Progenitor cell of endocrine pancreas (in vitro differentiated cells): Measurements from ENCODE around the gene FAM156B. TPM values are rescaled to one million over a fixed set of nuclear protein-coding genes. Genes with fewer than 3 reads are reported as not detected.
"Not testable (repeated sequence)": the region's sequence is repeated elsewhere in the genome, so short reads cannot be mapped to it uniquely, and the experiment has no call there.

ENCODE experiments used
- DNase-seq: peaks from one replicate; pipeline ENCODE4 v3.0.0; 2021; ENCODE audit warnings: low spot score; ENCODE audit not compliant: unreplicated experiment
- H3K27ac Mint-ChIP-seq: 2 replicates; pipeline ENCODE4 v1.8.0; 2021; ENCODE audit warnings: mild to moderate bottlenecking, moderate library complexity, mixed read lengths
- H3K27me3 Mint-ChIP-seq: 2 replicates; pipeline ENCODE4 v1.8.0; 2021; ENCODE audit warnings: mixed read lengths
- H3K36me3 Mint-ChIP-seq: 2 replicates; pipeline ENCODE4 v1.8.0; 2022; ENCODE audit warnings: mixed read lengths; ENCODE audit not compliant: insufficient read depth
- H3K4me1 Mint-ChIP-seq: 2 replicates; pipeline ENCODE4 v1.8.0; 2021; ENCODE audit warnings: low read depth, mixed read lengths
- H3K4me3 Mint-ChIP-seq: 2 replicates; pipeline ENCODE4 v1.8.0; 2021; ENCODE audit warnings: low read depth, mild to moderate bottlenecking, moderate library complexity, mixed read lengths
- H3K9me3 Mint-ChIP-seq: 2 replicates; pipeline ENCODE4 v1.8.0; 2021; ENCODE audit warnings: low read depth, mixed read lengths
- total RNA-seq: library from RNA; stranded (reverse); gene quantifications from 2 replicates; pipeline ENCODE4 v1.2.1, GENCODE V29; 2021
- TF ChIP-seq, protein P1 (sequence below): fragments of 200-600 bp; sonication (generic); IDR thresholded peaks from one replicate; pipeline ENCODE4 v1.5.0; 2021; ENCODE audit warnings: antibody characterized with exemption, mild to moderate bottlenecking; ENCODE audit not compliant: unreplicated experiment

Gene FAM156B
- total RNA-seq, 1 donor from 2014 or later, result 14.9 TPM

DNA sequence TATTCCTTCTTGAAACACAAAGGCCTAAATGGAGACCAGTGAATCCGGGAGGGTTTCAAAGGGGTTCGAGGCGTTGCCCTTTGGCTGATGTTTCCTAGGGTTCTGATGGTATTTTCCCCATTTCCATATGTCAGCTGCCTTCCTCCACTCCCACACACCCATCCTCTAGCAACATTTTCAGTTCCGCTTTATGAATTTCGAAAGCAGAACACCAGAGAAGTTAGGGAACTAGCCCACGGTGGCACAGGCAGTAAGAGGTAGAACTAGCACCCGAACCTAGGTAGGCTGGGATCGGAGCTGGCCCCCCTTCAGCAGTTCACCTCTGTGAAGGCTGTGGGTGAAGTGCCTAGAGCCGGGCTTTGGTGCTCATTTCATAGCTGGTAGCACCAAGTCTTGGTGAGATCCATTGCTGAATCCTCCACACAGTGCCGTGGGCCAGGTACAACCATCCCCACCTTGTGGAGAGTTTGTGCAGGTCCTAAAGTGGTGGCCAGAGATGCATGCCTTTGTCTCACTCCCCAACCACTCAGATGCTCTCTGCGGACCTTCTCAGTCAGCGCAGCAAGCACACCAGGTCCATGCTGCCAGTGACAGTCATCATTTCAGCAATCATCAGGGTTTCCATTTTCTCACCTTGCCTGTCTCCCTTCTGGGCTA lies 12.3 kb downstream of the FAM156B start:
- not testable (repeated sequence) for H3K4me3 Mint-ChIP-seq, H3K36me3 Mint-ChIP-seq, H3K9me3 Mint-ChIP-seq, H3K27me3 Mint-ChIP-seq, H3K27ac Mint-ChIP-seq, DNase-seq, H3K4me1 Mint-ChIP-seq

DNA sequence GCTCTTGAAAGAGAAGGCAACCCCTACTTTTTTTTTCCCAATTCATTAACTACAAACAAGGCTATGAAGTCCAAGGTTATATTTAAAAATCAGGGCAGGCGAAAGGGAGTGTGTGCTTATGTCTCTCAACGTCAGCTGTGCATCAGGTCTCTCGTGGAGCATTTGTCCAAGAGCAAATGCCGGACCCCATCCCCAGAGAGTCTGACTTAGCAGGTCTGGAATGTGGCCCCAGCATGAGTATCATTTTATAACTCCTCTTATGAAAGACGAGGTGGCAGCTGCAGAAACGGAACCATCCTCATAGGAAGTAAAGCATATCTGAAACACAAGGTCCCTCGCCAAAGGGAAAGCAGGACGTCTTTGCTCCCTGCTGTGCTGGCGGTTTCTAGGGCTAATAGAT lies 16.6 kb downstream of the FAM156B start:
- H3K4me1 Mint-ChIP-seq, DNase-seq, H3K36me3 Mint-ChIP-seq, H3K9me3 Mint-ChIP-seq, H3K4me3 Mint-ChIP-seq, H3K27ac Mint-ChIP-seq, H3K27me3 Mint-ChIP-seq: not testable (repeated sequence)

DNA sequence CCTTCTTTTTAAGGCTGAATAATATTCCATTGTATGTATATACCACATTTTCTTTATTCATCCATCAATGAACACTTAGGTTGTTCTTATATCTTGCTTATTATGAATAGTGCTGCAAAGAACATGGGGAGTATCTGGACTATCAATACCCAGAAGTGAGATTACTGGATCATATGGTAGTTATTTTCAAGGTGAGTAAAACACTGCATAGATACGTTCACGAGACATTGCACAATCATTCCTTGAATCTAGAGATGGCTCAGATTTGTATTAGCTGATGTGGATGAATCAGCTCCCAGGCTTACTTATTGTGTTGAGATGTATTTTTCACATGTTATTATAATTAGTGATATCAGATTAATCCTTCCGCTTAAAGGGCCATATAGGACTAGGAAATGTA lies 17.6 kb downstream of the FAM156B start:
- H3K36me3 Mint-ChIP-seq, H3K27ac Mint-ChIP-seq, H3K4me1 Mint-ChIP-seq, H3K9me3 Mint-ChIP-seq, DNase-seq, H3K27me3 Mint-ChIP-seq, H3K4me3 Mint-ChIP-seq: not testable (repeated sequence)

DNA sequence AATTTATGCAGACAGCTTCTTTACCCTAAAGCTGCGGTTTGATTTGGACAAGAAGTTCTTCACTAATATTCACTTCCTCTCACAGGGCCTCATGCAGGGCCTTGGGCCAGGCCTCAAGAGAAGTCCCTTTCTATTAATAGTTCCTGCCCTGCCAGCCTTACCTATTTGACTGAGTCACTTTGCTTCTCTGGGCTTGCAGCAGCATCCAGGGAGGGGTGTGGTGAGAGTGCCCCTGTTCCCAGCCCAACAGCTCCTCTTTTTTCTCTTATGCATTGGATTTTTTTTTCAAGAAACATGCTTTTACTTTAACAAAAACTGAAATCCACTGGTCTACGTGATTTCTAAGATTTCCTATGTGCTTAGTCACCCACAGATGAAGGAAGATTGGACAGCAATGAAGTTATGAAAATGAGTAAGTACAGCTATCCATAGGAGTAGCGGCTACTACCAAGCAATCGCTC lies 26.7 kb downstream of the FAM156B start:
- H3K9me3 Mint-ChIP-seq, result peaks cover 7% of the 10 kb centered on the region
- H3K27ac Mint-ChIP-seq, result peak overlapping the region; percentile 33
- no peak overlapping the region for H3K4me3 Mint-ChIP-seq

DNA sequence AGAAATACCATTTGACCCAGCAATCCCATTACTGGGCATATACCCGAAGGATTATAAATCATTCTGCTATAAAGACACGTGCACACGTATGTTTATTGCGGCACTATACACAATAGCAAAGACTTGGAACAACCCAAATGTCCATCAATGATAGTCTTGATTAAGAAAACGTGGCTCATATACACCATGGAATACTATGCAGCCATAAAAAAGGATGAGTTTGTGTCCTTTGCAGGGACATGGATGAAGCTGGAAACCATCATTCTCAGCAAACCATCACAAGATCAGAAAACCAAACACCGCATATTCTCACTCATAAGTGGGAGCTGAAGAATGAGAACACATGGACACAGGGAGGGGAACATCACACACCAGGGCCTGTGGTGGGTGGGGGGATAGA lies 33.1 kb downstream of the FAM156B start:
- peaks cover 10% of the 10 kb centered on the region for H3K9me3 Mint-ChIP-seq
- H3K27me3 Mint-ChIP-seq, result not testable (repeated sequence)

More for the DNA sequence above, 26.7 kb downstream of the FAM156B start:
- no peak for DNase-seq
- Mint-ChIP-seq H3K36me3 (peaks cover 1% of the 10 kb centered on the region), H3K4me1 (no peaks in the 10 kb centered on the region), H3K27me3 (no peaks in the 10 kb centered on the region)
- TF ChIP-seq, protein P1, sequence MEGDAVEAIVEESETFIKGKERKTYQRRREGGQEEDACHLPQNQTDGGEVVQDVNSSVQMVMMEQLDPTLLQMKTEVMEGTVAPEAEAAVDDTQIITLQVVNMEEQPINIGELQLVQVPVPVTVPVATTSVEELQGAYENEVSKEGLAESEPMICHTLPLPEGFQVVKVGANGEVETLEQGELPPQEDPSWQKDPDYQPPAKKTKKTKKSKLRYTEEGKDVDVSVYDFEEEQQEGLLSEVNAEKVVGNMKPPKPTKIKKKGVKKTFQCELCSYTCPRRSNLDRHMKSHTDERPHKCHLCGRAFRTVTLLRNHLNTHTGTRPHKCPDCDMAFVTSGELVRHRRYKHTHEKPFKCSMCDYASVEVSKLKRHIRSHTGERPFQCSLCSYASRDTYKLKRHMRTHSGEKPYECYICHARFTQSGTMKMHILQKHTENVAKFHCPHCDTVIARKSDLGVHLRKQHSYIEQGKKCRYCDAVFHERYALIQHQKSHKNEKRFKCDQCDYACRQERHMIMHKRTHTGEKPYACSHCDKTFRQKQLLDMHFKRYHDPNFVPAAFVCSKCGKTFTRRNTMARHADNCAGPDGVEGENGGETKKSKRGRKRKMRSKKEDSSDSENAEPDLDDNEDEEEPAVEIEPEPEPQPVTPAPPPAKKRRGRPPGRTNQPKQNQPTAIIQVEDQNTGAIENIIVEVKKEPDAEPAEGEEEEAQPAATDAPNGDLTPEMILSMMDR, result no peak

DNA sequence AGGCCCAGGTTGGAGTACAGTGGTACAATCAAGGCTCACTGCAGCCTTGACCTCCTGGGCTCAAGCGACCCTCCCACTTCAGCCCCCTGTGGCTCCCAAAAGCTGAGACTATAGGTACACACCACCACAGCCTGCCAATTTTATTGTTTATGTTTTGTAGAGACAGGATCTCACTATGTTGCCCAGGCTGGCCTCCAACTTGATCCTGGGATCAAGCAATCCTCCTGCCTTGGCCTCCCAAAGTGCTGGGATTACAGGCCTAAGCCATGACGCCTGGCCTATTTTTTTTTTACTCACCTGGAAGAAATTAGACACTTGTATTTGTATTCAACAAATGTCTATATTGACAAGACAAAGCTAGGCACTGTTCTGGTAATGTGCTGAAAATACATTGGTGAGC lies 36.1 kb downstream of the FAM156B start:
- Mint-ChIP-seq H3K27ac (no peak overlapping the region), H3K4me1 (peaks cover 2% of the 10 kb centered on the region), H3K27me3 (no peaks in the 10 kb centered on the region), H3K9me3 (peaks cover 7% of the 10 kb centered on the region), H3K4me3 (no peak overlapping the region), H3K36me3 (no peaks in the 10 kb centered on the region)
- TF ChIP-seq, protein P1, result no peak
- no peak for DNase-seq

More for the DNA sequence above, 33.1 kb downstream of the FAM156B start:
- not testable (repeated sequence) for H3K36me3 Mint-ChIP-seq, H3K4me3 Mint-ChIP-seq, H3K4me1 Mint-ChIP-seq, H3K27ac Mint-ChIP-seq, DNase-seq

DNA sequence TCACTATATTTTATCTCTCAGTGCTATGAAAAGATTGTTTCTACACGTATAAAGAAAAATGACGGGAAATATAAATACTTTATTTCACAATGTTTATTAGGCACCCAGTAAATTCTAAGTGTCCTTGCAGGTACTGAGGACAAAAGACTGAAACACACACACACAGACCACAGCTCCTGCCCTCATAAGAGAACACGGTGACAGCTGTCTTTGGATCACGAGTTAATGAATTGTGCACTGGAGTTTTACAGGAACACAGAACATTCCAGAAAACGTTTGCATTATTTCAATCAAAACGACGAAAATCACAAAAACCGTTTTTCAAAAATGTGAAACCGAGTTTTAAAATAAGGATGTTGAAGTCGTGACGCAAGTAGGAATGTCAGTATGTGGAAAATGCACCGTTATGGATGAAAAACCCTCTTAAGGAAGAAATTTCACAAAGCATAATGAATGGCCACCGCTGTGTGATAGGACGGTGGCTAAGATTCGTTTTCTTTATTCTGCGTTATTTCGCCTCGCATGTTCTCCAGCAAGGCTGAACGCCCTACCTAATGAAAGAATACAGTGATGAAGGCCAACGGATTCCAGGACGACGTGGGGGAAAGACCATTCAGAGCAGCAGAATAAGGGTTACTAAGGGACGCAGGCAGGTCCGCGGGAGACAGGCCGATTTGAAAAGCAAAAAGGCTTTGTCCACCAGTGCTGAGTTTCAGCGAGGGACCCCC lies 37.0 kb downstream of the FAM156B start:
- H3K36me3 Mint-ChIP-seq, result no peaks in the 10 kb centered on the region
- H3K4me1 Mint-ChIP-seq, result peaks cover 2% of the 10 kb centered on the region
- no peaks in the 10 kb centered on the region for H3K27me3 Mint-ChIP-seq
- H3K9me3 Mint-ChIP-seq, result peaks cover 5% of the 10 kb centered on the region
- peak overlapping the region; percentile 99 for H3K27ac Mint-ChIP-seq
- H3K4me3 Mint-ChIP-seq, result peak overlapping the region; percentile 90
- TF ChIP-seq, protein P1, result no peak
- no peak for DNase-seq
